ENCODE data around the gene TMEM183A.

Gene TMEM183A

DNA sequence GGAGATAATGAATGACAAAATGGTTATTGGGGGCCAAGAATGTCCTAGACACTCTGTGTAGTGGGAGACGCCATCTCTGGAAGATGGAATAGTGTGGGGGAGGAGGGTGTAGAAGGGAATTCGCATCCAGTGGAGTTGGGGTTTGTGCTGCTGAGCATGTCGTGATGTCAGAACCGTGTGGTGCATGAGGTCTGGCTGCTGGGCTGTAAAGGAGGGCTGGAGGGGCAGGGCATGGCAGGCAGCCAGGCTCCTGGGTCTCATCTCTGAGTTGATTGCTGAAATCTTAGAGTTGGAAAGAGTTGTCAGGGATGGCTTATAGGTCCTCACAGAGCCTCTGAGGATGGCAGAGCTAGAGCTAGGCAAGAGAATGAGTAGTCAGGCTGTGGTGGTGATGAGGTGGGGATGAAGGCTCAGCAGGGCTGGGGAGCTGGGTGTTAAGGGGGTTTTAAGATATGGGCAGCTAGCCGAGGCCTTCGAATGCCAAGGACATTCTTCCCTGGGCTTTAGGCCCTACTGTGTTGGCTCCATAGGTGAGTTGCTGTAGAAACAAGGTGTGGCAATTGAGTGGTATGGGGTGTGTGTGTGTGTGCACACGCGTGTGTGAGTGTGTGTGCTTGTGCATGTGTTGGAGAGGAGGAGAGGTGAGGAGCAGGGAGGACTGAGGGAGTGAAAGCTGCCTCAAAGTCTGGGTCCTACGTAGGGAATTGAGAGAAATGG is 21.1 kb downstream of the TMEM183A start:
- H3K9me3 ChIP-seq (ENCODE audit: control insufficient read depth in 1 of 2, low read length in 2 of 2): no peaks in the 10 kb centered on the region
- peaks cover 13 to 19% of the 10 kb centered on the region in 2 donors for H3K27me3 ChIP-seq (ENCODE audit: control insufficient read depth in 1 of 2, insufficient read depth in 2 of 2, low read length in 2 of 2)
- peaks cover 10 to 18% of the 10 kb centered on the region in 2 donors for H3K36me3 ChIP-seq (ENCODE audit: control insufficient read depth in 1 of 2, insufficient read depth in 2 of 2, low read length in 2 of 2)
- no peak overlapping the region for H3K9ac ChIP-seq (ENCODE audit: low read depth in 1 of 2, low read length in 2 of 2)
- no peak overlapping the region for H3K4me3 ChIP-seq (ENCODE audit: low read depth in 1 of 2, low read length in 2 of 2)
- H3K27ac ChIP-seq (ENCODE audit: low read depth, low read length): no peak overlapping the region
- H3K4me1 ChIP-seq (ENCODE audit: control insufficient read depth in 1 of 2, insufficient read depth in 2 of 2, low read length in 2 of 2): peaks cover 6 to 9% of the 10 kb centered on the region in 2 donors

DNA sequence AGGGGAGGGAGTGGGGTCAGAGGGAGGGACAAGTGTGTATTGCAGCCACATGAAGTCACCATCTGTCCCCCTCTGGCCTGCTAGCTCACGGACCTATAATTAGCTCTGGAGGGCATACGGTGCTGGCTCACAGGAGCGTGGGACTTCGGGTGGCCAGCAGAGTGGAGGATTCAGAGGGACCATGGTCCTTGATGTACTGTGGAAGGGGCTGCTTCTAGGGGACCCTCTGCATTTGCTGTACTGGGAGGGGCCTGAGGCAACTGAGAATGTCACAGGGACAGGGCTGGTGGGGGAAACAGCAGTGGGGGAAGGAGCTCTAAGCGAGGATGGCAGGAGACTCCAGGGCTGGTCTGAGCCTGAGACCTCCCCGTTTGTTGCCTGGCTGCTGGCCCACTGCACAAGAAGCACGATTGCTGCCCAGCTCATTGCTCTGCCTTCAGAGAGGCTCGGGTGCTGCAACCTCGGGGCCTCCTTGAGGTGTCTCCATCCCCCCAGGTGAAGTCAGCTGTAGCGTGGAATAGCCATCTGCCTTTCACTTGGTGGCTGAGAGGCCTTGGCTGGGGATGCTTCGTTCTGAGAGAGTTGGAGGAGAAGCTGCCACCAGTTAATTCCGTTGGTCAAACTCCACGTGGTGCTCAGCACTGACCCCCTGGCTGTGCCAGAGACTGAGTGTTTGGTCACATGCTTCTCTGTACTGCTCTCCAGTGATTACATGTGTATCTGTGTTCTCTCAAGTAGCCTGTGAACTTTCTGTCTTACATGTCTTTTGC is 21.8 kb downstream of the TMEM183A start:
- Histone ChIP-seq H3K27ac (ENCODE audit: low read depth, low read length) (no peak overlapping the region), H3K4me3 (ENCODE audit: low read depth in 1 of 2, low read length in 2 of 2) (no peak overlapping the region), H3K9ac (ENCODE audit: low read depth in 1 of 2, low read length in 2 of 2) (no peak overlapping the region)

DNA sequence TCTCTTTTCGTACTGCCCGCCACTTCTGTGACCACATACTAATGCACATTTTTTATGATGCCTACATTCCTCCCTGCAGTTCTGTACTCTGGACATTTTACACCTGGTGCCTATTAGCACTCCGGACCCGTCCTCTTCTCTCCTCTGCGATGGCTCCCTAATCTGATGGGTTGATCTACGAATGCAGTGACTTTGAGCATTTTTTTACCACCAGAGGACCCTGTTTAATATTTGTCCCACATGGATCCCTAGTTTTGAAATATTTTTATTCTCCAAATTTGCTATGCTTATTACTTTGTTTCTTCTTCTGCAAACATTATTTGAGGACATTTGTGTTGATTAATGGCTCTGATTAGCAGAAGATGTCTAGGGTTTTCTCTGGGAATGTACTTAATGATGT is 24.3 kb downstream of the TMEM183A start:
- Histone ChIP-seq H3K27me3 (ENCODE audit: control insufficient read depth in 1 of 2, insufficient read depth in 2 of 2, low read length in 2 of 2) (peaks cover 13 to 19% of the 10 kb centered on the region in 2 donors), H3K9me3 (ENCODE audit: control insufficient read depth in 1 of 2, low read length in 2 of 2) (no peaks in the 10 kb centered on the region), H3K4me3 (ENCODE audit: low read depth in 1 of 2, low read length in 2 of 2) (no peak overlapping the region), H3K36me3 (ENCODE audit: control insufficient read depth in 1 of 2, insufficient read depth in 2 of 2, low read length in 2 of 2) (no peaks in the 10 kb centered on the region), H3K9ac (ENCODE audit: low read depth in 1 of 2, low read length in 2 of 2) (no peak overlapping the region), H3K4me1 (ENCODE audit: control insufficient read depth in 1 of 2, insufficient read depth in 2 of 2, low read length in 2 of 2) (peaks cover 5 to 9% of the 10 kb centered on the region in 2 donors), H3K27ac (ENCODE audit: low read depth, low read length) (no peak overlapping the region)

More for the DNA sequence above, 21.8 kb downstream of the TMEM183A start:
- H3K9me3 ChIP-seq (ENCODE audit: control insufficient read depth in 1 of 2, low read length in 2 of 2): no peaks in the 10 kb centered on the region
- H3K4me1 ChIP-seq (ENCODE audit: control insufficient read depth in 1 of 2, insufficient read depth in 2 of 2, low read length in 2 of 2): peaks cover 6 to 9% of the 10 kb centered on the region in 2 donors
- H3K36me3 ChIP-seq (ENCODE audit: control insufficient read depth in 1 of 2, insufficient read depth in 2 of 2, low read length in 2 of 2): peaks cover 9 to 16% of the 10 kb centered on the region in 2 donors
- H3K27me3 ChIP-seq (ENCODE audit: control insufficient read depth in 1 of 2, insufficient read depth in 2 of 2, low read length in 2 of 2): peaks cover 13 to 19% of the 10 kb centered on the region in 2 donors

DNA sequence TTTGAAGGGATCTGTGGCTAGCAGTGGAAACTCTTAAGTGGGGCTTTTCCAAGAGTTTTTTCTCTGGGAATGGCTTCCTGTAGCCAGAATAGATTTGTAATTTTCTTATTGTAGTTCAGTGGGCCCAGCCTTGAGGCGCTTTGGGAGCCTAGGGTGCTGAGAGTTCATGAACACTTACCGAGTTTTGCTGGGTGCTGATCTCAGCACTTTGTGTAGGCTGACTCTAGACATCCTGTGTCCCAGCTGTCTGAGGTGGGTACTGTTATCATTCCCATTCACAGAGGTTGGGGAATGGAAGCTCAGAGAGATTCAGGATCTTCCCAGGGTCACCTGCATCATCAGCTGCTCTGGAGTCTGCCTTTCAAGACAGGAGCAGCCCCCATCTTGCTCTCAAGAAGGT is 26.1 kb downstream of the TMEM183A start:
- Histone ChIP-seq H3K9ac (ENCODE audit: low read depth in 1 of 2, low read length in 2 of 2) (no peak overlapping the region), H3K4me3 (ENCODE audit: low read depth in 1 of 2, low read length in 2 of 2) (no peak overlapping the region), H3K4me1 (ENCODE audit: control insufficient read depth in 1 of 2, insufficient read depth in 2 of 2, low read length in 2 of 2) (no peaks in the 10 kb centered on the region), H3K27ac (ENCODE audit: low read depth, low read length) (no peak overlapping the region), H3K9me3 (ENCODE audit: control insufficient read depth in 1 of 2, low read length in 2 of 2) (no peaks in the 10 kb centered on the region), H3K36me3 (ENCODE audit: control insufficient read depth in 1 of 2, insufficient read depth in 2 of 2, low read length in 2 of 2) (no peaks in the 10 kb centered on the region), H3K27me3 (ENCODE audit: control insufficient read depth in 1 of 2, insufficient read depth in 2 of 2, low read length in 2 of 2) (peaks cover 8 to 13% of the 10 kb centered on the region in 2 donors)

DNA sequence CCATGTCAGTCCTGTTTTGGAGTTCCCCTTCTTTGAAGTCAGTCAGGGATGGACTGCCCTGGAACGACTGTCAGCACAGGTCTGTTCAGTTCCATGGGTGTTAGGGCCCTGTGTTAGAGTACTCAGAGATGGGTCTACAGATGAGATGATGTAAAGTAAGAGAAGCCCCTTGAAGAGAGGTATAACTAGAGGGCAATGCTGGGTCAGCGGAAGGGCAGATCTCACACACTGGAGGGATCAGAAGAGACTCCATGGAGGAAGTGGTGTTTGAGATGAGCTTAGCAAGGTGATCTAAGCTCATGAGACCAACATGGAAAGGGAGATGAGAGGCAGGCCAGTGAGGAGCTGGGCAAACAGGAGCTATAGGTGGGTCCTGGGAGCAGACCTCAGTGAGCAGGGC is 26.7 kb downstream of the TMEM183A start:
- Histone ChIP-seq H3K9ac (ENCODE audit: low read depth in 1 of 2, low read length in 2 of 2) (no peak overlapping the region), H3K27me3 (ENCODE audit: control insufficient read depth in 1 of 2, insufficient read depth in 2 of 2, low read length in 2 of 2) (peaks cover 7% of the 10 kb centered on the region in 2 donors), H3K9me3 (ENCODE audit: control insufficient read depth in 1 of 2, low read length in 2 of 2) (no peaks in the 10 kb centered on the region), H3K27ac (ENCODE audit: low read depth, low read length) (no peak overlapping the region), H3K36me3 (ENCODE audit: control insufficient read depth in 1 of 2, insufficient read depth in 2 of 2, low read length in 2 of 2) (no peaks in the 10 kb centered on the region), H3K4me3 (ENCODE audit: low read depth in 1 of 2, low read length in 2 of 2) (no peak overlapping the region), H3K4me1 (ENCODE audit: control insufficient read depth in 1 of 2, insufficient read depth in 2 of 2, low read length in 2 of 2) (no peaks in the 10 kb centered on the region)

DNA sequence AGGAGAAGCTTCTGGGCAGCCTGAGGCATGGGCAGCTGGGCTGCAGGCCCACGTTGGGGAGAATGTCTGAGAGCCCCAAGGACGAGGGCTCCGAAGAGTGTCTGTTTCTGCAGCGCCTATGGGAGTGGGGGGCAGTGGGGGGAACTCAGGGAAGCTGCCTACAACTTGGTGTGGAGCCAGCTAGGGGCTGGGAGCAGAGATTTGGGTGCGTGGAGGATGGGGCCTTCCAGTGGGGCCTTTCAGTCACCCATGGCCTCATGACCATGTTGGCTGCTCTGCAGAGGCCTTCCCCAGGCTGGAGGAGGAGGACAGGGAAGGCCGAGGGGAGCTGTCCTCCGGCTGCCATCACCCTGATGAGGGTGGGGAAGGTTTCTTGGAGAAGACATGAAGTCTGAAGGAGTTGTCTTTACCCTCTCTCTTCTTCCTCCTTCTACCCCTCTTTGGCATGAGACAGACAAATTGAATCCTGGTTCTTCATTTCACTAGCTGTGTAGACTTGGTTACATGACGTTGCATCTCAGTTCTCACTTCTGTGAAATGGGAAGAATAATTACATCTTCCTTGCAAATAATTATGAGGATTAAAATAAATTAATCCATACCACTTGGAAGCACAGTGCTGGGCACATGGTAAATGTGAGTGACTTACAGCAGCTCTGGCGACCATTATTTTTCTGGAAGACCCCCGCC is 27.4 kb downstream of the TMEM183A start:
- no peaks in the 10 kb centered on the region for H3K36me3 ChIP-seq (ENCODE audit: control insufficient read depth in 1 of 2, insufficient read depth in 2 of 2, low read length in 2 of 2)
- peaks cover 4 to 7% of the 10 kb centered on the region in 2 donors for H3K27me3 ChIP-seq (ENCODE audit: control insufficient read depth in 1 of 2, insufficient read depth in 2 of 2, low read length in 2 of 2)
- peaks cover 0 to 2% of the 10 kb centered on the region in 2 donors for H3K4me1 ChIP-seq (ENCODE audit: control insufficient read depth in 1 of 2, insufficient read depth in 2 of 2, low read length in 2 of 2)
- no peaks in the 10 kb centered on the region for H3K9me3 ChIP-seq (ENCODE audit: control insufficient read depth in 1 of 2, low read length in 2 of 2)
- no peak overlapping the region for H3K9ac ChIP-seq (ENCODE audit: low read depth in 1 of 2, low read length in 2 of 2)
- no peak overlapping the region for H3K27ac ChIP-seq (ENCODE audit: low read depth, low read length)
- no peak overlapping the region for H3K4me3 ChIP-seq (ENCODE audit: low read depth in 1 of 2, low read length in 2 of 2)

DNA sequence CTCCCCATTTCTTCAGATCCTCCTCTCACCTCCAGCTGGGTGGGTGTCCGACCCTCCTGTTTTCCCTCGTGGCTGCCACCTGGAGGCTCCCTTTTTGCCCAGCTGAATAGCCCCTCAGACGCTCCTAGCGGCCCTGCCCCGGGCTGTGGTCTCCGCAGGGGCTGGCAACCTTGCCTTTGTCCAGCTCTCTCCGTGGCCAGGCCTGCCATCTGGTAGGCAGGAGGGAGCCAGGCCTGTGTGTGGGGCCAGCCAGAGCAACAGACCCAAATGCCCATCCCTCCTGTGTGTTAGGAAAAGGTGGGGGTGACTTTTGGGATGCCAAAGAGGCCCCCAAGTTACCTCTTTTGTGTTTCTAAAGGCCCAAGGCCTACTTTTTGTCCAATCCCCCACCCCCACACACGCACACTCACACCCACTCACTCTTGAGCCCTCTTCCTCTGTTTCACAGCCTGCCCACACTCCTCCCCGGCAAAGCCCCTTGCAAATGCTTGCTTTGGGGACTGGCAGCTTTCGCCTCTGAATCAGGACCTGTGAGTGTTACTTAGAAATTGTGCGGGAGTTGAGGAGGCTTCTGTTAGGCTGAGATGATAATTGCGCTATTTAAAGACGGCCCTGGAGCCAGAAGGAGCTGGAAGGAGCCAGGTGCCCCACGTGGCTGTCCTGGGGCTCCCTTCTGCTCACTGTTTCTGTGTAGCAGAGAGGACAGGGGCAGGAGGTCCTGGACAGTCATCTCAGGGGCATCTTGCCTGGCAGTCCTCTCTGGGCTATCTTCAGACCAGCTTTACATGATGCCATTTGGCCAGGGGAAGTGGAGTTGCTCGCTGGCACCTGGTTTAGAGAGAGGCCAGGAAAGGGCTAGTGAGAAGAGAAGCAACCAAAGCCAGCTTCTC is 28.2 kb downstream of the TMEM183A start:
- peaks cover 0 to 6% of the 10 kb centered on the region in 2 donors for H3K4me1 ChIP-seq (ENCODE audit: control insufficient read depth in 1 of 2, insufficient read depth in 2 of 2, low read length in 2 of 2)
- H3K36me3 ChIP-seq (ENCODE audit: control insufficient read depth in 1 of 2, insufficient read depth in 2 of 2, low read length in 2 of 2): no peaks in the 10 kb centered on the region
- H3K9me3 ChIP-seq (ENCODE audit: control insufficient read depth in 1 of 2, low read length in 2 of 2): no peaks in the 10 kb centered on the region
- H3K9ac ChIP-seq (ENCODE audit: low read depth in 1 of 2, low read length in 2 of 2): no peak overlapping the region
- H3K4me3 ChIP-seq (ENCODE audit: low read depth in 1 of 2, low read length in 2 of 2): no peak overlapping the region
- H3K27ac ChIP-seq (ENCODE audit: low read depth, low read length): no peak overlapping the region
- H3K27me3 ChIP-seq (ENCODE audit: control insufficient read depth in 1 of 2, insufficient read depth in 2 of 2, low read length in 2 of 2): peaks cover 4 to 7% of the 10 kb centered on the region in 2 donors

DNA sequence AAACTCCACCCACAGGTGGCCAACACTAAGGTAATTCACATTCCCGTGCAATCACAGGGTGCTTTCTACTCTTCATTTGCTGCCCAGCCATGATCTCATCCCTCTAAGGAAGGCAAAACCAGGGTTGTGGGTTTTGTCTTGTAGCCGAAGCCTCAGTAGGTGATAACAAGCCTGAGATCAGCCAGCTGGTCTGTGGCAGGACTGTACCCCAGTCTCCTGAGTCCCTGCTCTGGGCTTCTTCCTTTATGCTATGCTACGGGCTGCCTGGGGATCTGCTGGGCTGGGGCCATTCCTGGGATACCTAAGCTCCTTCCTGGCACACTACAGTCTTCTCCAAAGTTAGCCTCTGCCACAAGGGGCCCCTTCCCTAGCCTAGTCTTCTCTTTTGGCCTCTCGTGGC is 29.0 kb downstream of the TMEM183A start:
- Histone ChIP-seq H3K4me3 (ENCODE audit: low read depth in 1 of 2, low read length in 2 of 2) (no peak overlapping the region), H3K9ac (ENCODE audit: low read depth in 1 of 2, low read length in 2 of 2) (no peak overlapping the region), H3K4me1 (ENCODE audit: control insufficient read depth in 1 of 2, insufficient read depth in 2 of 2, low read length in 2 of 2) (peaks cover 0 to 6% of the 10 kb centered on the region in 2 donors), H3K36me3 (ENCODE audit: control insufficient read depth in 1 of 2, insufficient read depth in 2 of 2, low read length in 2 of 2) (no peaks in the 10 kb centered on the region), H3K9me3 (ENCODE audit: control insufficient read depth in 1 of 2, low read length in 2 of 2) (no peaks in the 10 kb centered on the region), H3K27ac (ENCODE audit: low read depth, low read length) (no peak overlapping the region), H3K27me3 (ENCODE audit: control insufficient read depth in 1 of 2, insufficient read depth in 2 of 2, low read length in 2 of 2) (peaks cover 4 to 7% of the 10 kb centered on the region in 2 donors)

DNA sequence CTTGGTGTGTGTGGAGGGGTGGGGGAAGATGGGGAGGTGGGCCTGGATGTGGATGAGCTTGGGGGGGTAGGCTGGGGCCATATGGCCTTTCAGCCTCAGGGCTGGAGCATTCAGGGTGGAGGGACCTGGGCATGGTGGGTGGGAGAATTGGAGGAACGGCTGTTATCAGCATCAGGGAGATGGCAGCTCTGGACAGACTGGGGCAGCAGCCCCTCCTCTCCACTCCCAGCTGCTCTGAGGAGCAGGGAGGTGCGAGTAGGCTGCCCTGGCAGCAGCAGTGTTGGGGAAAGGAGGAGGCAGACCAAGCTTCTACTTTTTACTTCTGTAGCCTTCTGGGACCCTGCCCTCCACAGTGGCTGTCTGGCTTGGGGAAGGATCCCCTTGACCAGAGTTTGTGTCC is 29.4 kb downstream of the TMEM183A start:
- Histone ChIP-seq H3K27ac (ENCODE audit: low read depth, low read length) (no peak overlapping the region), H3K4me1 (ENCODE audit: control insufficient read depth in 1 of 2, insufficient read depth in 2 of 2, low read length in 2 of 2) (peaks cover 0 to 6% of the 10 kb centered on the region in 2 donors), H3K27me3 (ENCODE audit: control insufficient read depth in 1 of 2, insufficient read depth in 2 of 2, low read length in 2 of 2) (peaks cover 4 to 7% of the 10 kb centered on the region in 2 donors), H3K9ac (ENCODE audit: low read depth in 1 of 2, low read length in 2 of 2) (no peak overlapping the region), H3K9me3 (ENCODE audit: control insufficient read depth in 1 of 2, low read length in 2 of 2) (no peaks in the 10 kb centered on the region), H3K36me3 (ENCODE audit: control insufficient read depth in 1 of 2, insufficient read depth in 2 of 2, low read length in 2 of 2) (no peaks in the 10 kb centered on the region), H3K4me3 (ENCODE audit: low read depth in 1 of 2, low read length in 2 of 2) (no peak overlapping the region)
